ENCODE measurements around the gene GPR21.

The GPR21 gene, protein sequence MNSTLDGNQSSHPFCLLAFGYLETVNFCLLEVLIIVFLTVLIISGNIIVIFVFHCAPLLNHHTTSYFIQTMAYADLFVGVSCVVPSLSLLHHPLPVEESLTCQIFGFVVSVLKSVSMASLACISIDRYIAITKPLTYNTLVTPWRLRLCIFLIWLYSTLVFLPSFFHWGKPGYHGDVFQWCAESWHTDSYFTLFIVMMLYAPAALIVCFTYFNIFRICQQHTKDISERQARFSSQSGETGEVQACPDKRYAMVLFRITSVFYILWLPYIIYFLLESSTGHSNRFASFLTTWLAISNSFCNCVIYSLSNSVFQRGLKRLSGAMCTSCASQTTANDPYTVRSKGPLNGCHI

DNA sequence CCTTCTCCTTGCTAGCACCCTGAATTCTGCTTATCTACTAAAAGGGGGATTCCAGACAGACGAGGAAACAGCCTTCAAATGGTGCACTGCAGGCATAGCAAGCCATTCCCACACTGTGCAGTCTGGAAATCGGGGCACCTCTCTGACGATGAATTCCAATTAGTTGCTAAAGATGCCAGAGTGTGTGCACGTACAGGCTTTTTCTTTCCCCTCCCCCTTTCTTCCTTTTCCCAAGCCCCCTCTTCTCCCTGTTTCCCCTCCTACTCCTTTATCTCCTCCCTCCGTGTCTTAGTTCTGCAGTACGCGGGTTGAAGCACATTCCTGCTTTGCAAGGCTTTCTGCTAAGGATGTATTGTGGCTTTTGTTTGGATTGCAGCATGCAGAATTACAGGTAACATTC, at the start of gene GPR21:
TSS of gene GPR21 (plus strand) at position 316 of the 400 bp plus-strand sequence. CDS start 900 bp downstream, outside the sequence.
- DNase-seq (ENCODE audit: low spot score) = no peak

DNA sequence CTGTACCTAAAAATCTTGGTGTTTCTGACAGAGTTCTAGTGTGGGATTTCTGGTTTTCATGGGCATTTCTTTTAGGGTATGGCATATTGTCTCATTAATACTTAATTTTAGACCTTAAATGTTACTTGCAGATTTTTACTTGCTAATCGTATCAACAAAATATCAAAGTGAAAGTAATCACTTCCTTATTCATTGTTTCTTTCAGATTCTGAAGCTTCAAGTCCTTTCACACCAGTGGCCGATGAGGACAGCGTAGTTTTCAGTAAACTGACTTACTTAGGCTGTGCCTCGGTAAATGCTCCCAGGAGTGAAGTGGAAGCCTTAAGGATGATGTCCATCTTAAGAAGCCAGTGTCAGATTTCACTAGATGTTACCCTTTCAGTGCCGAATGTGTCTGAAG, 47.5 kb upstream of the GPR21 start:
- no peak for DNase-seq (ENCODE audit: low spot score)

DNA sequence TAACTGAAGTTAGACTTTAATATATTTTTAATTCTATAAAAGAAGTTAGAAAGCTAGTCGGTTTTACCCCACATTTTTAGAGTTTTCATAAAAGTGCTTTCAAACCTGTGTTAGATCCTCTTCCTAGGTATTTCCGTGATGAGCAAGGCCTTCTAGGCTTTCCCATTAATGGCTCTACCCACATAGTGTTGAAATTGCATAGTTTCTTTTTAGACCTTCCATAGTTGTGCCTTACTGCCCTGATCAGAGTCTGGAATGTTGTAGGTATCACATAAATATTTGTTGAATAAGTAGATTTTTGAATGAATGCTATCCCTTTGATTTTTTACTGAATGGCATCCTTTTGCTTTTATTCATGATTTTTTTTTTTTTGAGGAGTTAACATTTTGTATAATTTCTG, 45.3 kb upstream of the GPR21 start:
- DNase-seq (ENCODE audit: low spot score) = no peak

DNA sequence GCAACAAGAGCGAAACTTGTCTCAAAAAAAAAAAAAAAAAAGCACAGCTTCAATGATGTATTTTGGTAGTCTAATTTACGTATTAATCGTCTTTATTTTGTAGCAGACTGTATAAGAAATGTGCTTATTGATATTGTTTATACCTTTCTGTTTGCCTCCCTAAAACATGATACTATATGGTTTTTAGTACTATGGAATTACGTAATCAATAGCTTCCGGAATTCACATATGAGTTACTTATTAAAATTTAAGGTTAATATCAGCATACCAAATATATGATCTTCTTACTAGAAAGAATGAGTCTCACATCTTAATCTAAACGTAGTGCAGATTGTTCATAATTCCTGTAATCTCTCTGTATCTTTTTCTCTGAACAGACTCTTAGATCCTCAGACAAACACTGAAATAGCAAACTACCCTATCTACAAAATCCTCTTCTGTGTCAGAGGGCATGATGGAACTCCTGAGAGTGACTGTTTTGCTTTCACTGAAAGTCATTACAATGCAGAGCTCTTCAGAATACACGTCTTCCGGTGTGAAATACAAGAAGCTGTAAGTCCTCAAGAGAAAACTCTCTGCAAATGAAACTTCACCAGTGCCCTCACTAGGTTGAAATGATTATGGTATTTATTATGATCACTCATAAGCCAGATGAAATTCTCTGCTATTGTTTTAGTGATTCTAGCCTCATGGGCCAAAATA, 44.4 kb upstream of the GPR21 start:
- no peak for DNase-seq (ENCODE audit: low spot score)

DNA sequence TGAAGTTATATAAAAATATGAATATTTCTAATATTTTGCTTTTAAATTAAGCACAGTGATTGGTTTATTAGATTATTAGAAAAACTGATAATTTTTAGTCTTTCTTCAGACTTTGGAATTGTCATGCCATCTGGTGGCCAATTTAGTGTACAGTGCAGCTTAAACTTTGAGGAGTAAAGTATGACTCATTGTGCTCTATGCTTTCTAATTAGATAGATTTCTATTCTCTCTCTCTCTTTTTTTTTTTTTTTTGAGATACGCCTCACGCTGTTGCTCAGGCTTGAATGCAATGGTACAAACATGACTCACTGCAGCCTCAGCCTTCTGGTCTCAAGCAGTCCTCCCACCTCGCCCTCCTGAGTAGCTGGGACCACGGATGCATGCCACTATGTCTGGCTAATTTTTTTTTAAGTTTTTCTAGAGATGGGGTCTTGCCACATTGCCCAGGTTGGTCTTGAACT, 42.1 kb upstream of the GPR21 start:
- peak; percentile 66 for DNase-seq (ENCODE audit: low spot score)

DNA sequence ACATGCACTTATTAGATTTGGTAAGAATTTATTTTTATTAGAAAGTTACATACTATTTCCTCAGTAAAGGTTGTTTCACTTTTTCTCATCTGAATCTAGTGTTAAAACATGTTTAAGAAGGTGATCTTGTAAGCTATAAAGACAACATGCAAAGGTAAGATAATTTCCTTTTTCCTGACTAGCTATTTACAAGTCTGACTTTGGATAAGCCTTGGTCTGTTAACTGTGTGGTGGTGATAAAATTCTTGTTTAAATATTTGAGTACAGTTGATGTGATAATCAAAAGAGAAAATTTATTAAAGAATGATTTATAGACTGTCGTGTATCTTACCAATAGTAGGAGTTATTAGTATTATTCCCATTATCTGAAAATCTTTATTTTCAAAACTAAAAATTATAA, 36.9 kb upstream of the GPR21 start:
- DNase-seq (ENCODE audit: low spot score) = no peak

DNA sequence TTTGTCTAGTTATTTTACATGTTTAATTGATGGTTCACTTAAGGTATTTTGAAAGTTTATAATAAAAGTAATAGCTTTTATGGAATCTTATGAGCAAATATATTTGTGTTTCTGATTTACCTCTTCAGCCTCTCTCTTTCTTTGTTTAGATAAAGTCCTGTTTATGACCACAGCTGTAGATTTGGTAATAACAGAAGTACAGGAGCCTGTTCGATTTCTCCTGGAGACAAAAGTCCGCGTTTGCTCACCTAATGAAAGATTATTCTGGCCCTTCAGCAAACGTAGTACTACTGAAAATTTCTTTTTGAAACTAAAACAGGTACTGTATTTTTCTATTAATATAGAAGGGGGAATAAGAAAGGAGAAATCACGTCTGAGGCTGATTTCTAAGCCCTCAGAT, 35.0 kb upstream of the GPR21 start:
- no peak for DNase-seq (ENCODE audit: low spot score)

DNA sequence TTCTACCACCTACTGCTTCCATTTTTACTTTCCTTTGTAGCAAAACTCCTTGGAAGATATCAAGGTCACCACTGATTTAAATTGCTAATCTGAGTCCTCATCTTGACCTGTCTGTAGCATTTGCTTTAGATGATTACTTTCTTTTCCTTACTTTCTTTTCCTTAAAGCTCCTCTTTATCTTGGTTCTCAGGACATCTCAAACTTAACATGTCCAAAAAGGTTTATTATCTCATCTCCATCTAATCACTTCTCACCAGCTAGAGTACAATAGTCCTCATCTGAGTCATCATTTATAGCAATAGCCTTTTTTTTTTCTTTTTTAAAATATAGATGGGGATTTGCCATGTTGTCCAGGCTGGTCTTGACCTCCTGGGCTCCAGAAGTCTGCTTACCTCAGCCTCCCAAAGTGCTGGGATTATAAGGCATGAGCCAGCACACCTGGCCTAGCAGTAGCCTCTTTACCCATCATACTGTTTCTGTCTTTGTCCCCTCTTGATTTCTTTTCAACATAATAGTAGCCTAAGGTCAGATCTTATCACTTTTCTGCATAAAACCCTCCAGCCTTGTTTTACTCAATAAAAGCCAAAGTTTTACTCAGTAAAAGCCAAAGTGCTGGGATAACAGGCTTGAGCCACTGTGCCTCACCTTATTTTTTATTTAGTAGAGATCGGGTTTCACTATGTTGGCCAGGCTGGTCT, 32.9 kb upstream of the GPR21 start:
- DNase-seq (ENCODE audit: low spot score) = peak; percentile 29

DNA sequence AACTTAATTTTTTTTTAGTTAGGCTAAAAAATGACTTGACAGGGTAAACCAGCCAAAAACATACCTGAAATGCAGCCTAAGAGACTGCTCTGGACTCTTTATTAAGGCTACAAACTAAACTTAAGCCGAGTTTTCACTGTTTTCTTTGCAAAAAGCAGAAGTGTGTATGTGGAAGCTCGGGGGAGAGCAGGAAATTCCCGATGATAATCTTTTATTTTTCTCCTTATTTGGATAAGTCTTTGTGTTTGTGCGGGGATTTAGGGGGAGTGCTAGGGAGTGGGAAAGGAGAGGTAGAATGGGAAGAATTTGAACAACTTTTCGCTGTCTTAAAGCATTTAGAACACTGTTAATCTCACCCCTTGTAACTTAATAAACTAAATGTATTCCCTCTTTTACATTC, 30.7 kb upstream of the GPR21 start:
- DNase-seq (ENCODE audit: low spot score) = no peak

DNA sequence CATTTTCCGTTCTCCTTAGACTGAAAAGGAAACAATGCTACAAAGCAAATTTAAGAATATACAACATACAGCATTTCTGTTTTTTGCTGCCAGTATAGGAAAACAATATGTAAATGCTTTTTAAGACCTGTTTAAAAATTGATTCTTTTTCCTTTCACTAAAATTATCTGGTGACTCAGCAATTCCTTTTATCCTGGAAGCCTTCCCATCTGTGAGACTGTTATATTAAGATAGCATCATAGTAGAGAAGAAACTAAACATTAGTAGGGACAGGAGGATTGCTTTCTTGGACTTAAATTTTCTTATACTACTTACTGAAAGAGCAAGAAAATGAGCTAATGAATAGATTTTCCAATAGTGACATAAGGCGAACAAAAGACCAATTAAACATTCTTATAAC, 30.0 kb upstream of the GPR21 start:
- no peak for DNase-seq (ENCODE audit: low spot score)

DNA sequence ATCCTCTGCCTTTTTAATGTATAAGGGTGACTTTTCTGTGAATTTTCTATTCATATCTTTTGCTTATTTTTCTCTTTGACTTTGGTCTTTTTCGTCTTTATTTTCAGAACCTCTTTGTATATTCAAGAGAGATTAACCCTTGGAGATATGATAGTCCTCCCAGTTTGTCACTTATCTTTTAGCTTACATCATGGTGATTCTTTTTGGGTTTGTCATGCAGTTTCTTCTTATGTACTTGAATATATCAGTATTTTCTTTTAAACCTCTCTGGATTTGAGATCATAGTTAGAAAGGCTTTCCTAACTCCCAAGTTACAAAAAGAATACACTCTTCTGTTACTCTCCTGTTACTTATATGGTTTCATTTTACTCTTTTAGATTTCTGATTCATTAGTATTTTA, 27.5 kb upstream of the GPR21 start:
- DNase-seq (ENCODE audit: low spot score) = no peak

DNA sequence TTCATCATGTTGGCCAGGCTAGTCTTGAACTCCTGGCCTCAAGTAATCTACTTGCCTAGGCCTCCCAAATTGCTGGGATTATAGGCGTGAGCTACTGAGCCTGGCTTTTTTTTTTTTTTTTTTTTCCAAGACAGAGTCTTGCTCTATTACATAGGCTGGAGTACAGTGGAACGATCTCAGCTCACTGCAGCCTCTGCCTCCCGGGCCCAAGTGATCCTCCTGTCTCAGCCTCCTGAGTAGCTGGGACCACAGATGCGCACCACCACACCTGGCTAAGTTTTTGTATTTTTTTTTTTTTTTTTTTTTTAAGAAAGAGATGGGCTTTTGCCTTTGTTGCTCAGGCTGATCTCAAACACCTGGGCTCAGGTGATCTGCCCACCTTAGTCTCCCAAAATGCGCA, 26.2 kb upstream of the GPR21 start:
- no peak for DNase-seq (ENCODE audit: low spot score)

DNA sequence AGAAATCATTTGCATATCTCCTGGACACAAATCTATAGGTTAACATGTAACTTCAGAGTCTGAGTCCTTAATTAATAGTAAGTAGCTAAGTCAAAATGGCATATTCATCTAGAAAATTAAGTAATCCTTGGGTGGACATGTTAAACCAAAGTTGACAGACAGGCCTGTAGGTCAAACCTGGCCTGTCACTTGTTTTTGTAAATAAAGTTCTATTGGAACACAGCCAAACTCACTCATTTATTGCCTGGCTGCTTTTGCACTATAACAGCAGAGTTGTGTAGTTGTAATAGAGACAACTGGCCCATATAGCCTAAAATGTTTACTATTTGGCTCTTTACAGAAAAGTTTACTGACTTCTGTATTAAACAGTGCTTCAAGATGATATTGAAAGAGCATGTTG, 24.6 kb upstream of the GPR21 start:
- DNase-seq (ENCODE audit: low spot score) = no peak

DNA sequence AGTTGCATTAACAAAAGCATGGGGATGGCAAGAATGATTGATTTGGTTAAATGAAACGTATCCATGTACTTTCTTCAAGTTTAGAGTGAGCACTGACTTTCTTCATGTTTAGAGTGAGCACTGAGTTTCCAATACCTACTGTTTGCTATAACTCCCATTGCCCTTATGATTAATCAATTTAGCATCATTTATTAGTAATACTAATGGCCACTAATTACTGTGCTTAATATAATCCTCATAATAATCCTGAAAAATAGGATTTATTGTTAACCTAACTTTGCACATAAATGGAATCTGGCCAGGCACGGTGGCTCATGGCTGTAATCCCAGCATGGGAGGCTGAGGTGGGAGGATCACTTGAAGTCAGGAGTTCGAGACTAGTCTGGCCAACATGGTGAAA, 22.1 kb upstream of the GPR21 start:
- no peak for DNase-seq (ENCODE audit: low spot score)

DNA sequence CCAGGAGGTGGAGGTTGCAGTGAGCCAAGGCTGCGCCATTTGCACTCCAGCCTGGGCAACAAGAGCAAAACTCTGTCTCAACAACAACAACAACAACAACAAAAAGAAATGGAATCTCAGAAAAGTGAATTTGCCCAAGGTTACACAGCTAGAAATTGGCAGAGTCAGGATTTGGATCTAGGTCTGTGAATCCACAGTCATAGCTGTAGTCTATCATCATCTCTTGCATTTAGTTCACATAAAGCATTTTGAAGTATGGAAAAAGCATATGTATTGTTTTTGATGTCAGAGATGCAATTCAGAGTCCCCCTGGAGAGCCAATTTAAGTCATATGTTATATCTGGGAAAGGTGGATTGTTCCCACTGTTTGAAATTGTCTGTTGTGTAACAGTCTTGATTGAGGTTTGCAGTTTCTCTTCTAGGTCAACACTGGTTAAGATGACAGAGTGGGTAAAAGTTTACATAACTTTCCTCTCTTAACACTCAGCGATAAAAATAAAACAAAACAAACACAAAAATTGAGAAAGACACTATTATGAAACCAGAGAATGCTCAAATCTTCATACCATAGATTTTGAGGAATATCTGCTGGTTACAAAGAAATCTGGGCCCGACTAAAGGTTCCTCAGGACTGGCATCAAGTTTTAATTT, 21.5 kb upstream of the GPR21 start:
- DNase-seq (ENCODE audit: low spot score) = no peak

DNA sequence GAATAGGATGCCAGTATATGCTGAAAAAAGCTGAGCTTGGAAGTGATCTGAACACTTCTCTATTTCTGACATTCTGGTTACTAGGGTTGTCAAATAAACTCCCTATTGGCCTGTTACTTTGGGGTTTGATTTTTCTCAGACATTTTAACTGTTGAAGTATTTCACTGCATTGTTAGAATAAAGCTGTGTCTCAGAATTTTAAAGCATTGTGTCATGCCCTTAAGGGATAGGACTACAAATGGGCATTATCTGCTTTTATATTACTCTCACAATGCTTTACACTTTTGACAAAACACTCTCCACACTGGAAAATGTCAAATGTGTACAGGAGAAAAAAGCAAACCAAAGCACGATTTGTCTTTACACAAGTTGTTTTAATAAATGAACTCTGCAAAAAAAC, 16.8 kb upstream of the GPR21 start:
- DNase-seq (ENCODE audit: low spot score) = no peak

DNA sequence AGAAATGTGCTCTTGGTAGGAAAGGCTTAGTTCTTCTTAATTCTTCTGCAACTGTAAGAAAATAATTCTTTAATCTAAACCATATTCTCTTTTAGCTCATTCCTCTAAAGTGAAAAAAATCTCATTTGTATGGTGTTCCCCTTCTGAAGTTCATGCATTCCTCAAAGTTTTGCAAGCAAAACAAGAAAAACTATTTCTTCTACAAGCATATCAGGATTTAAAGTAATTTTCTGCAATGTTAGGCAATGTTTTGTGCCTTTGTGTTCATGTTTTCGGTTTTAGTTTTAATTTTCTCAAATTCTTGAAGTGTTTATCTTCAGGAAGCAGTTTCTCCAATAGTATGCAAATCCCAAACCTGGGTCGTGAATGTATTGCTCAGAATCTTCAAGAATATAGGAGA, 12.7 kb upstream of the GPR21 start:
- DNase-seq (ENCODE audit: low spot score) = no peak

DNA sequence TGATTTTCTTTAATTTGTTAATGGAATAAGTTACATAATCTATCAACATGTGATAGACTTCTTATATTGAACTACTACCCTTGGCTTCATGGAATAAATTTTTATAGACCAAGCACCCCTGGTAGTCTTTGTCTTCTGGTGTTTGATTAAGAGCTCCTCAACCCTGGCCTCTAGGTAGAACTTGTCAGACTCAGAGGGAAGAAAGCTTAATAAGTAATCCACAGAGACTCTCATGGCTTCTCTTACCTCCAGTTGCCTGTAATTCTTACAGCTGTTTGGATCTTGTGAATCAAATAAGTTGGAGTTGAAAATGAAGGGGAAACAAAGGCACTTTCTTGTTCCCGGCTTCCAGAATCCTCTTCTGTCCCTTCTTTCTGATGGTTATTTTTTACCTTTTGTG, 7.0 kb upstream of the GPR21 start:
- DNase-seq (ENCODE audit: low spot score) = no peak

DNA sequence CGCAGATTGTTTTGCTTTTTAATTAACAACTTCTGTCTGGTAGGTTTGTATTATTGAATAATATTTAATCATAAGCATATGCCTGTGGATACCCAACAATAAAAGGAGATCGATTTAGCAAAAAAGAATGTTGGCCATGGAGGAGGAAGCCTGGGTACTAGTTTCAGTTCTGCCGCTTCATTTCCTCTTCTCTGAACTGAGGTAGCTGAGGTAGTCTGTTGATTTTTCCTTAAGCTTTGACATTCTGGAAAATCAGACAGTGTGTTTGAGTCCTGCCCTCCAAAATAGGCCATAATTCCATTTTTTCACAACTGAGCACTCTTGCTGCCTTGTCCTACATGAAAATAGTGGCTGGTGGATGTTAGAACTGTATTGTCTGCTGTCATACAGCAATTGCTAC, 6.0 kb upstream of the GPR21 start:
- DNase-seq (ENCODE audit: low spot score) = no peak

DNA sequence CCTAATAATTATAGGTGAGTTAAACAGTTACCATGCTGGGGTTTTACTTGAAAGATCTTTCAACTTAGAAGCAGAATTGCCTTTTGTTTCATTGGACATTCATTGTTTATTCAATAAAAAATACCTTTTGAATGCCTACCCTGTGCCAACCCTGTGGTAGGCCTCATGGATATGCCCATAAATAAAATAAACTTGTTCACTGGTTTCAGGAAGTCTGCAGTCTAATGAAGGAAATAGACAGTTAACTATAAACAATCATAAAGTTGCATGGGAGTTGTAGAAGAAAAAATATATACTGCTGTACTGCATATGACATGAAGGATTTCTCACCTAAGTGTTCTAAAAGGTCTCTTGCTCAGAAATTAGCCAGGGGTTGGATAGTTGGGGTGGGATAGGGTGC, 5.3 kb upstream of the GPR21 start:
- no peak for DNase-seq (ENCODE audit: low spot score)

DNA sequence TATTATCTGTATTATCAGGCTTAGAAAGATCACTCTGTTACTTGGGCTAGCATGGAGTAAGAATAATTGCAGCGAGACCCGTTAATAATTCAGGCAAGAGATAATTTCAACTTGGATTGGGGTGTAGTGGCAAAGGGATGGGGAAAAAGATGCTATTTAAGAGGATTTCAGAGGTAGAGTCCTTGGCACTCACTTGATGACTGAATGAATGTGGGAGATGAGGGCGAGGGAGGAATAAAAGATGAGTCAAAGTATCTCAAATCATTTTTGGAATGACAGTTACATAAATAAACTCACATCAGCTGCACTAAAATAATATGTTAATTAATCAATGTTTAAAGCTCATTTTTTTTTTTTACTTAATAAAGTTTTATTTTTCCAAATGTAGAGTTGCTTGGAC, 4.5 kb upstream of the GPR21 start:
- DNase-seq (ENCODE audit: low spot score) = no peak

DNA sequence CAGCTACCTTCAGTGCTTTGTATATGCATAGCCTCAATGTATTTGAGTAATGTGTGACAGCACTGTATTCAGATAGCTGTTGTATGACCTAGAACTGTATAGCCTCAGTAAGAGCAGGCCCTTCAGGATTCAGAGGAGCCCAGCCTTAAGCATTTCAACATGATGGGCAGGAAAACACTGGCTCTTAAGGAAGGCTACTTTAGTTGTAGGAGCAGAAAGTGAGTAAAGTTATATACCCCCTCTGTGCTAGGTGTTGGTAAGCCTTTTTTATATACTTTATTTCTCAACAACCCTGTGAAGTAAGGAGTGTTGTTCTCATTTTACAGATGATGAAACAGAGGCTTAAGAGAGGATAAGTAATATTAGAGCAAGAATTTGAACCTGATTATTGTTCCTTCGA, 1.5 kb upstream of the GPR21 start:
- no peak for DNase-seq (ENCODE audit: low spot score)
